A673 (cell line): Measurements from ENCODE around the gene IBTK. TPM values are rescaled to one million over a fixed set of nuclear protein-coding genes. Genes with fewer than 3 reads are reported as not detected.

Experiments used
- BruUV-seq: library from RNA; stranded (reverse); fragments of 400-500 nt; replicated peaks from 2 replicates; lab custom pipeline; 2021; lab: Mats Ljungman, UMichigan
- CTCF ChIA-PET: fragments of 300-600 bp; sonication (Branson Sonifier 250); formaldehyde crosslinking; loops from one replicate; lab custom pipeline; 2022; ENCODE audit warnings: antibody characterized with exemption; lab: Charles Lee
- POLR2A ChIA-PET: fragments of 300-600 bp; sonication (Branson Sonifier 250); formaldehyde crosslinking; loops from one replicate; lab custom pipeline; 2022; ENCODE audit warnings: antibody characterized with exemption; ENCODE audit not compliant: low non-redundant PET; lab: Charles Lee
- DNase-seq: peaks from one replicate; pipeline ENCODE4 v3.0.0-alpha.2; 2015; ENCODE audit warnings: low spot score
- H3K27ac ChIP-seq: fragments of 200-600 bp; sonication (generic); 2 replicates; pipeline ENCODE4 v1.5.1; 2016; ENCODE audit warnings: mixed run types, low read depth, mild to moderate bottlenecking, mixed read lengths, antibody characterized with exemption, low read length; ENCODE audit not compliant: poor library complexity, severe bottlenecking
- H3K27me3 ChIP-seq: fragments of 200-600 bp; sonication (generic); replicated peaks from 2 replicates; pipeline ENCODE4 v1.6.1; 2017; ENCODE audit warnings: mixed run types, low read depth, mild to moderate bottlenecking, mixed read lengths, antibody characterized with exemption, low read length; ENCODE audit not compliant: insufficient read depth, poor library complexity
- H3K36me3 ChIP-seq: fragments of 200-600 bp; sonication (generic); 2 replicates; pipeline ENCODE4 v1.6.1; 2016; ENCODE audit warnings: mixed run types, mild to moderate bottlenecking, mixed read lengths, antibody characterized with exemption, low read length; ENCODE audit not compliant: insufficient read depth, poor library complexity, severe bottlenecking
- H3K4me1 ChIP-seq: fragments of 200-600 bp; sonication (generic); 2 replicates; pipeline ENCODE4 v1.6.1; 2017; ENCODE audit warnings: mixed run types, mild to moderate bottlenecking, mixed read lengths, antibody characterized with exemption, low read length; ENCODE audit not compliant: insufficient read depth, poor library complexity, severe bottlenecking
- H3K4me3 ChIP-seq: fragments of 200-600 bp; sonication (generic); 2 replicates; pipeline ENCODE4 v1.5.1; 2016; ENCODE audit warnings: low read depth, mixed run types, mild to moderate bottlenecking, mixed read lengths, low read length; ENCODE audit not compliant: poor library complexity, severe bottlenecking
- H3K9me3 ChIP-seq: fragments of 200-600 bp; sonication (generic); 2 replicates; pipeline ENCODE4 v1.6.1; 2016; ENCODE audit warnings: mixed run types, low read depth, mild to moderate bottlenecking, mixed read lengths, antibody characterized with exemption, low read length; ENCODE audit not compliant: poor library complexity, severe bottlenecking
- EZH2 ChIP-seq: fragments of 200-600 bp; sonication (generic); IDR thresholded peaks from 2 replicates; pipeline ENCODE4 v1.6.1; 2017; ENCODE audit warnings: borderline replicate concordance, low read depth, mild to moderate bottlenecking, mixed read lengths, antibody characterized with exemption, low read length; ENCODE audit not compliant: poor library complexity, severe bottlenecking
- intact Hi-C: fragments of 100-400 bp; cut with micrococcal nuclease; formaldehyde crosslinking; loops from one replicate; pipeline ENCODE4 v1.10.0; 2022; ENCODE audit not compliant: unreplicated experiment
- total RNA-seq: library from RNA; stranded (reverse); gene quantifications from 2 replicates; pipeline ENCODE4 v1.2.3, GENCODE V29; 2021
- TF ChIP-seq, protein P1 (sequence below): fragments of 300-800, 200-600 bp; sonication (generic); conservative IDR thresholded peaks from 2 replicates; pipeline ENCODE4 v1.5.1; 2017; ENCODE audit warnings: low read depth, mild to moderate bottlenecking, antibody characterized with exemption, low read length, moderate library complexity, mixed read lengths

IBTK gene
- total RNA-seq, 1 experiment from 2014 or later = 41.3 TPM

DNA sequence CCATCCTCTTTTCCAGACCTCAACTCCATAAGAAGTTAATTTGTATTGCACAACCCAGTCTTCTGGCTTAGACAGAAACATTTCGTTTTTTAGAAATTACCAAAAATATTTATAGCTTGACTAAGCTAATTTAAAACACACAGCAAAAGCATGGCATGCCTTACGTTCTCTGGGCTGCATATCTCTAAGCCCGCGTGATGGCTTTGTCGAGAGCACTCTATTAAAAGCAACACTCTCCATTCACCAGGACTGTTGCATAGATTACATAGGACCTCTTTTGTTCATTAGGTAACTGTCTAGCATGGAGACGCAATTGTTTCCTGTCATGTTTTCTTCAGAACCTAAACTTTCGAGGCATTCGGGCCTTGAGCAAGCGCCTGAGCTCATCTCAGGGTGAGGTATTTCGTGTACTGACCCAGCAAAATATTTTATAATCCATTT, 104.5 kb downstream of the IBTK start:
- ChIA-PET POLR2A (no interaction called here), CTCF (no interaction called here)
- BruUV-seq = no TSS peak
- Histone ChIP-seq H3K27ac (no peak overlapping the region), H3K4me3 (no peak overlapping the region), H3K27me3 (no peaks in the 10 kb centered on the region), H3K36me3 (no peaks in the 10 kb centered on the region), H3K4me1 (peaks cover 15% of the 10 kb centered on the region), H3K9me3 (no peaks in the 10 kb centered on the region)
- intact Hi-C loops = no loop called here
- no peak for DNase-seq
- TF ChIP-seq EZH2 = no peak
- TF ChIP-seq, protein P1, sequence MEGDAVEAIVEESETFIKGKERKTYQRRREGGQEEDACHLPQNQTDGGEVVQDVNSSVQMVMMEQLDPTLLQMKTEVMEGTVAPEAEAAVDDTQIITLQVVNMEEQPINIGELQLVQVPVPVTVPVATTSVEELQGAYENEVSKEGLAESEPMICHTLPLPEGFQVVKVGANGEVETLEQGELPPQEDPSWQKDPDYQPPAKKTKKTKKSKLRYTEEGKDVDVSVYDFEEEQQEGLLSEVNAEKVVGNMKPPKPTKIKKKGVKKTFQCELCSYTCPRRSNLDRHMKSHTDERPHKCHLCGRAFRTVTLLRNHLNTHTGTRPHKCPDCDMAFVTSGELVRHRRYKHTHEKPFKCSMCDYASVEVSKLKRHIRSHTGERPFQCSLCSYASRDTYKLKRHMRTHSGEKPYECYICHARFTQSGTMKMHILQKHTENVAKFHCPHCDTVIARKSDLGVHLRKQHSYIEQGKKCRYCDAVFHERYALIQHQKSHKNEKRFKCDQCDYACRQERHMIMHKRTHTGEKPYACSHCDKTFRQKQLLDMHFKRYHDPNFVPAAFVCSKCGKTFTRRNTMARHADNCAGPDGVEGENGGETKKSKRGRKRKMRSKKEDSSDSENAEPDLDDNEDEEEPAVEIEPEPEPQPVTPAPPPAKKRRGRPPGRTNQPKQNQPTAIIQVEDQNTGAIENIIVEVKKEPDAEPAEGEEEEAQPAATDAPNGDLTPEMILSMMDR = no peak

DNA sequence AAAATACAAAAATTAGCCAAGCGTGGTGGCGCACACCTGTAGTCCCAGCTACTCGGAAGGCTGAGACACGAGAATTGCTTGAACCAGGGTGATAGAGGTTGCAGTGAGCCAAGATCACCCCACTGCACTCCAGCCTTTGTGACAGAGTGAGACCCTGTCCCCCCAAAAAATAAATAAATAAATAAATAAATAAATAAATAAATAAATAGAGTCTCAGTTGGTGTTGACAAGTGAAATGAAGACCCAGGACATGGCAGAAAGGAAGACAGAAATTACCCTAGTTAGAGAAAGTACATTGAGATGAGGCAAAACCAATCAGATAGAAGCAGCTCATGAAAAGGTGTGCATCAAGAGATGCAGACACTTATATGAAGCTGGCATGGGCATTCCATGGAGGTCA, 105.0 kb downstream of the IBTK start:
- no TSS peak for BruUV-seq
- Histone ChIP-seq H3K4me1 (peaks cover 15% of the 10 kb centered on the region), H3K9me3 (no peaks in the 10 kb centered on the region), H3K27me3 (no peaks in the 10 kb centered on the region), H3K27ac (no peak overlapping the region), H3K4me3 (no peak overlapping the region), H3K36me3 (no peaks in the 10 kb centered on the region)
- intact Hi-C loops = no loop called here
- ChIA-PET POLR2A (no interaction called here), CTCF (no interaction called here)
- DNase-seq = no peak
- no peak for TF ChIP-seq EZH2
- TF ChIP-seq, protein P1 = no peak

DNA sequence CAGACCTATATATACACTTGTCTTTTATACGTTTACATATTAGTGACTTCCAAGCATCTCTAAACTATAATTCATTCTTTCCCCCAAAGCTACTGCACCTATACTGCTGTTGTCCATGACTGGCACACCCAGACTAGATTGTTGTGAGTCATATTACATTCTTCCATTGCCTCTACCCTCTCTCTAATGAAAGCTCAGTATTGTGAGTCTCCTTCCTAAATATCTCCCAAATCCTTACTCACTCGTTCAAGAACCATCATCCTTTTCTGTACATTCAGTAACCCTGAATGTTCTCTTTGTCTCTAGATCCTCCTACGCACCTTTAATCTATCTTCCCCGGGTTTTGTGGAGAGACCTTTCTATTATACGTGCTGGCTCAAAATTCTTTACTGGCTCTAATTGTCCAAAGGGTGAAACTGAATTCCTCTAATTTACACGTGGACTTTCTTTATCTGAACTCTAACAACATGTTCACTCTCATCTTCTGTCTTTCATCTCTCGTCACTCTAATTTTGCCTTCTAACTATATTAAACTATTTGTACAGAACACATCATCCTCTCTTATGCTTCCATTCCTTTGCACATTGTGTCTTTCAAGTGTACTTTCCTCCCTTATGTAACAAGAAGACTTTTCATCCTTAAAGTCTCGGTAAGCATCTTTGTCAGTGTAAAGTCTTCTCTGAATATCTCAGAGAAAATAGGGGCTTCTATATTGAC, 109.3 kb downstream of the IBTK start:
- H3K4me3 ChIP-seq = no peak overlapping the region
- no peak overlapping the region for H3K27ac ChIP-seq
- no peaks in the 10 kb centered on the region for H3K4me1 ChIP-seq
- DNase-seq = no peak
- ChIA-PET CTCF (no interaction called here), POLR2A (no interaction called here)
- BruUV-seq = no TSS peak
- no peaks in the 10 kb centered on the region for H3K27me3 ChIP-seq
- no peaks in the 10 kb centered on the region for H3K36me3 ChIP-seq
- H3K9me3 ChIP-seq = no peaks in the 10 kb centered on the region
- intact Hi-C loops = no loop called here
- TF ChIP-seq, protein P1 = no peak
- TF ChIP-seq EZH2 = no peak
